GM19351 (cell line): ENCODE measurements around the gene ITGAV.

Source experiments
- ATAC-seq: cut with Tn5 transposase; IDR thresholded peaks from one replicate; pipeline ENCODE4 v1.9.1; 2021; ENCODE audit warnings: mild to moderate bottlenecking, moderate library complexity; ENCODE audit not compliant: unreplicated experiment

Gene ITGAV

DNA sequence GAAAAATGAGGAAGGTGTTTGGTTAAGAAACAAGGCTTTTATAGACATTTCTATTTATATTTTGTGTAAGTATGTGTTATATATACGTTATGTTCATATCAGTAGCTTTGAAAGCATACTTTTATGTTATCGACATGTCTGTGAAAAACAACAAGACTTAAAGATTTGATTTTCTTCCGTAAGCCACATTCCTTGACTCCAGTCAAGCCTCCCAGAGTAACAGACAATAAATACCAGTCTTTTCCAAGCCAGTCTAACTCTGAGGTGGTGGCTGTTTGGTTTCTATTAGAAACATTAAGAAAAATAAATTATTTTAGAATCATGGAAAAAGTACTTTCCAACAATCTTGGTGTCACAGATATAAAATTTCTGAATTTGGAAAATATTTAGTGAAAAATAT, 16.3 kb upstream of the ITGAV start:
- no peak for ATAC-seq

DNA sequence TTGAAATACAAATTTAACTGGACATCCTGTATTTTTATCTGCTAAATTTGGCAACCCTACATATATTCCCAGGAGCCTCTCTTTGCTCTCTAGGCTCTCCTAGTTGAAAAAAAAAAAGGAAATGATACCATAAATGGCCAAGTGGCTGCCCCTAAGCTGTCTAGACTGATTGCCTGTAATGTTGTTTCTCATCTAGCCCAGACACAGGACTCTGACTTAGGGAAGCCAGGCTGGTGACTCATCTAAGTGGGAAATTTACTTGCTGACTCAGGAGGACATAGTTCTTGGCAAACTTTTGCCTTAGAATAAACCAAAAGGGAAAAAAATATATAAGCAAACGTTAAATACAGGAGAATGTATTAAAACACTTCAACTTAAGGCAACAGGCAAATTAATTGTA, 14.6 kb upstream of the ITGAV start:
- peak; percentile 63 for ATAC-seq

DNA sequence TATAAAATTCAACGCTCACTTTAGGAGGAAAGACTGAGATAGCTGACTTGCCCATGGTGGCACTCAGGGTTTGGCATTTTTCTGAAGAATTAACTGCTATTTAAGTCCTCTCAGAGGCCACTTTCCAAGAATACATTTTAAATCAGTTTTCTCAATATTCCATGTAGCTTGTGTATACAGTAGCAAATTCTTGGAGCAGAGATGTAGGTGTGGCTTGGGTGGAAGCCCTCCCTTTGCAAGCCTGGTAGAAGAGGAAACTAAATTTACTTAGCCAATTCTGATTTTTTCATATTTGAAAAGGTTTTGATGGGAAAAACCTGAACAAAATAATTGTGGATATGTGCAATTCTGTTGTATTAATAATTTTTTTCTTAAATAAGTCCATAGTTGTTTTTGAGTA, 14.0 kb upstream of the ITGAV start:
- ATAC-seq = no peak

DNA sequence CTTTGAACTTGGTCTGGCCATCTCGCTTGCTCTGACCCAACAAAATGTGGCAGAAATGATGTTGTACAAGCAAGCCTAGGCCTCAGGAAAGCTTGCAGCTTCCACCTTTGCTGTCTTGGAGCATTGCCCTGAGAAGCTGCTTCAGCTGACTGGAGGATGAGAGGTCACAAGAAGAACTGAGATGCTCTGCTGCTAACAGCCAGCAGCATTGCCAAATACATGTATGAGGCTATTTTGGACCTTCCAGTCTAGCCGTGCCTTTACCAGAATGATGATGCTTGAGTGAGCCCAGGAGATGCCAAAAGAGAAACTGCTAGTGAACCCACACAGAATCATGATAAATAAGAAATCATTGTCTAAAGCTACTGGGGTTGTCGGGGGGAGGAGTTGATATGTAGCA, 13.2 kb upstream of the ITGAV start:
- no peak for ATAC-seq

DNA sequence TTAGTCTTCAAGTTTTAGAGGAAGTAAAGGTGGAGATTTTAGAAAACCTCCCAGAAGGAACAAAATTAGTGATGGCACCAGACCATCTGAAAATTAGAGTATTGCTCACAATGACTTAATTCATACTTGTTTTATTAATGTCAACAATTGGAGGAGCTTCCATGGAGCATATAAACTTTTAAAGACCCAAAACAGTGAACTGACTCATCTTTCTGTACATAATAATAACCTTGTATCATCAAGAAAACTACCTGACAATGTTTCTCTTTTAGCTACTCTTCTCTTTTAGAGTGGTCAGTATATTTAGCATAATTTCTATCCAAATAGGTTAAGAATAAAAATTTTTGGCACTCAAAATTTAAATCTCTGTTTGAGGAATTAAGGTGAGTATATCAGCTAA, 7.2 kb upstream of the ITGAV start:
- no peak for ATAC-seq

DNA sequence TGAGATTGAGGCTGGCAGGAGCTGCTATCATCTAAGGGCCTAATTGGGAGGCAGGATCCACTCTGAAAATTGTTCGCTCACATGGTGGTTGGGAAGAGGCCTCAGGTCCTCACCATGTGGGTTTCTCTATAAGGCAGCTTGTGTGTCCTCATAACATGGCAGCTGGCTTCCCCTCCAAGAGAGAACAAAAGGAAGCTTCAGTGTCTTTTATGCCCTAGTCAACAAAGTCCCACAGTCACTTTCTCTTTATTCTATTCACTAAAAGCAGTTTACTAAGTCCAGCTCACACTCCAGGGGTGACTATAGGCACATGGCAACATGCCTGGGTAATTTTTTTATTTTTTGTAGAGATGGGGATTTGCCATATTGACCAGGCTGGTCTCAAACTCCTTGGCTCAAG, 5.8 kb upstream of the ITGAV start:
- ATAC-seq = no peak

DNA sequence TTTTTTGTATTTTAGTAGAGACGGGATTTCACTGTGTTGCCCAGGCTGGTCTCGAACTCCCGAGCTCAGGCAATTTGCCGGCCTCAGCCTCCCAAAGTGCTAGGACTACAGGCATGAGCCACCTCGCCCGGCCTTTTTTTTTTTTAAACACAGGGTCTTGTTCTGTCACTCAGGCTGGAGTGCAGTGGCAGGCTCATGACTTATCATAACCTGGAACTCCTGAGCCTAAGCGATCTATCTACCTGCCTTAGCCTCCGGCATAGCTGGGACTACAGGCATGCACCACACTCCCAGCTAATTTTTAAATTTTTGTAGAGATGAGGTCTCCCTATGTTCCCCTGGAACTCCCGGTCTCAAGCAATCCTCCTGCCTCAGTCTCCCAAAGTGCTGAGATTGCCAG, 1.4 kb upstream of the ITGAV start:
- ATAC-seq = no peak

DNA sequence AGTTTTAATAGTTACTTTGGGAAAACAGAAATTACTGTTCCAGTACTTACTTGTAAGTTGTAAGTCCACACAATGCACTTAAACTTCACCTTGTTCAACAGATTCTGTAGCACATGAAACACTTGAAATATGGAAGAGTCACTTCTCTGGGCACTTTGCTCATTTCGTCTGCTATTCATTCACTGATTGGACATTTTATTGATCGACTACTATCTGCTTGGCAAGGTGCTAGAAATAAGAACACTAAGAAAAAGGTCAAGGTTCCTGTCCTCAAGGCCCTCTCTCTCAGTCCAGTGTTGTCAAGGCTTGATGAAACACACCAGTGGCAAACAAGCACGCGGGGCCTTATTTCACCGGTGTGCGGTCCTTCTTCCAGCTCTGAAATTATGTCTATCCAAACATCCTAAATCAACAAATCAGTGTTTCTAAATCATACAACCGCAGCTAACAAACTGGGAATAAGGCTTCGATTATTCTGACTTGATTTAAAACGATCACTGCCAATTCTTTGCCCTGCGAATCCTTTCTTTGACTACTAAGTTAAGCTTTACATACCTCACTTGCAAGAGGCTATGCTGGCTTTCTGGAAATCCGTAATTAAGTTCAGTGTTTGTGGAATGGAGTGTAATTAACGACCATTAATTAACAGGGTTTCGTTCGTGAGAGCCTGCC, 780 bp upstream of the ITGAV start:
- peak; percentile 0 for ATAC-seq

DNA sequence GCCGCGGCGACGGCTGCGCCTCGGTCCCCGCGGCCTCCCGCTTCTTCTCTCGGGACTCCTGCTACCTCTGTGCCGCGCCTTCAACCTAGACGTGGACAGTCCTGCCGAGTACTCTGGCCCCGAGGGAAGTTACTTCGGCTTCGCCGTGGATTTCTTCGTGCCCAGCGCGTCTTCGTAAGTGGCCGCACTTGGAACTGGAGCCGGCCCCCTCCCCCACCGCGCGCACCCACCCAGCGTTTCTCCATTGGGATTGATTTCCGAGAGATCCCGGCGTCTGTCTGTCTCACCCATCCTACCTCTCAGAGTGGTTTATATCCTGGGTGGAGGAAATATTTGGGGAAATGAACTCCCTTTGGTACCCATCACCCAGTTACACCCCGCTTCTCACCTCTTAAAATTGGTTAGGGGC, 498 bp downstream of the ITGAV start:
- no peak for ATAC-seq

DNA sequence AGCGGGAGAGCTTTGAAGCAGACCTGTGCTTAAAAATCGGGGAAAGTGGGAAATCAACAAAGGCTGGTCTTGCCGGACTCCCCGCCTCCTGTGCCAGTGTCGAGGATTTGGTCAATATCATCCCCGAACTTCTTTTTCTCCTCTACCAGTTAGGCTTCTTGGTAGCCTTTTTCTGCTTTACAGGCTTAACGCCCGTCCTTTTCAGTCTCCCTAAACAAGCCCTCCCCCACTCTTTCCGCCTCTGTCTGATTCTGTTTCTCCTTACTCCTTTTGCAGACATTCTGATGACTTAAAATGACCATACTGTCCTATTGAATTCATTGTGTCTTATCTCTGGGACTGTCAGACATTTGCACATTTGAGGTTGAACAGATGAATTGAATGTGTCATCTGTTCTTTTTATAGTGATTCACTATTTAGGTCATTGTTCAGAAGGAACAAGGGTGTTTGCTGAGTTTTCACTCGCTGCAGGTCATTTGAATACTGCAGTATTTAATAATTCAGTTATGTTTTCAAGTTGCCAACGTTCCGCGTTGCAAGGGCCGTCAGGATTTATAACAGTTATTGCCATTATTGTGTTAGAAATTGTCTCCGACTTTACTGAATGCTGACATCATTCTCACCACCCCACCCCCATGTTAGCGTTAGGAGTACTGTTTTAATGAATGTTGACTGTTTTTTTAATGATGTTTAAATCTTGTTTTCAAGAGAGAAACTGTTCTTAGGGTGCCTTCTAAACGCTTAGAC, 1.1 kb downstream of the ITGAV start:
- ATAC-seq = peak; percentile 17

DNA sequence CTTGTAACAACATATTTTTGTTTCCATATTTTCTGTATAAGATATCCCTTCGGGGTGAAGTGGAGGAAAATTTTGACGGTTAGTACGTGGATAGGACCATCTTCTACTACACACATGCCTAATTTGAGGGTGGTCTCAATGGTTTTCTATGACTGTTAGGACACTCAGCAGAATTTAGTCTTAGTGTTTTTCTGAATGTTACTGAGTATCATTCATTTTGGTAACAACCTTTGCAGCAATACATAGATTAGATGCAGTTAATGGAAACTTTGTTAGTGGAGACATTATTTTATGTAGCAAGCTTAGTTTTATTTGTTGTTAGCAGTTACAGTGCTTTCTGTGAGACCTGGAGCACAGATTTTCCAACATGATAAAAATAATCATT, 1.6 kb downstream of the ITGAV start:
- no peak for ATAC-seq

DNA sequence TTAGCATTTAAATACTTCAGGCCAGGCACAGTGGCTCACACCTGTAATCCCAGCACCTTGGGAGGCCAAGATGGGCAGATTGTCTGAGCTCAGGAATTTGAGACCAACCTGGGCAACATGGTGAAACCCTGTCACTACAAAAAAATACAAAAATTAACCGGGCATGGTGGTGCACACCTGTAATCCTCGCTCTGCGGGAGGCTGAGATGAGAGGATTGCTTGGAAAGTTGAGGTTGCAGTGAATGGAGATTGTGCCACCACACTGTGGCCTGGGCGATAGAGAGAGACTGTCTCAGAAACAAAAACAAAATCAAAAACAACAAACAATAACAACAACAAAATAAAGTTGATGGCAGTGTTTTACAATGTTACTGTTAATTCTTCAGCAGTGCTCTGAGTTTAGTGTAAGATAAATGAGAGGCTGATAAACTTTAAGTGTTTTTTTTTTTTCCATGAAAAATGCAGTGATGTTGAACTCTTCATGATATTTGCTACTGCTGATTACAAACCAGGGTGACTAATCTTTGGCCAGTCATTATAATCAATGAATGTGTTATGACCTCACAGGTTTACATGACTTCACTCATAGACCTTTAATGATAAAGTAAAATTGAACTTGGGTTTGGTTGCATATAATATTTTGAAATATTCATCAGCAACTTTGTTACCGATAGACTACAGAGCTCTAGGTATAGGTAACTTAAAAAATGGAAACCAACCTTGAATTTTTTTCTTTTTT, 2.5 kb downstream of the ITGAV start:
- ATAC-seq = no peak

DNA sequence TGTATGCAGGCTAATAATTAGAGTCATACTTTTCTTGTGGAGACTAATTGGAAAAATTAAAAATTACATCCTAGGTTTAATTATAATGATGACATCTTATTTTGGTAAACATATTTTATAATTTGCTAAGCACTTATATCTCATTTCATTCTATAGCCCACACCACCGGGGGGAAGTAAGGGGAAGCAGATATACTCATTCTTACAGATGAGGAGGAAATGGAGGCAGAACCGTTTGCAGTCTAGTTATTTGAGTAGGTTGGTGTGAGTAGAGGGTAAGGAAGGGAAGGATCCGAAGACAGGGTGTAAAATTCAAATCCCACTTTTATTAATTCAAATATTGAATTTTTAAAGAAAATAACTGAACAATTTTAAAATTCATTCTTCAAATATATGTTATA, 3.7 kb downstream of the ITGAV start:
- ATAC-seq = no peak

DNA sequence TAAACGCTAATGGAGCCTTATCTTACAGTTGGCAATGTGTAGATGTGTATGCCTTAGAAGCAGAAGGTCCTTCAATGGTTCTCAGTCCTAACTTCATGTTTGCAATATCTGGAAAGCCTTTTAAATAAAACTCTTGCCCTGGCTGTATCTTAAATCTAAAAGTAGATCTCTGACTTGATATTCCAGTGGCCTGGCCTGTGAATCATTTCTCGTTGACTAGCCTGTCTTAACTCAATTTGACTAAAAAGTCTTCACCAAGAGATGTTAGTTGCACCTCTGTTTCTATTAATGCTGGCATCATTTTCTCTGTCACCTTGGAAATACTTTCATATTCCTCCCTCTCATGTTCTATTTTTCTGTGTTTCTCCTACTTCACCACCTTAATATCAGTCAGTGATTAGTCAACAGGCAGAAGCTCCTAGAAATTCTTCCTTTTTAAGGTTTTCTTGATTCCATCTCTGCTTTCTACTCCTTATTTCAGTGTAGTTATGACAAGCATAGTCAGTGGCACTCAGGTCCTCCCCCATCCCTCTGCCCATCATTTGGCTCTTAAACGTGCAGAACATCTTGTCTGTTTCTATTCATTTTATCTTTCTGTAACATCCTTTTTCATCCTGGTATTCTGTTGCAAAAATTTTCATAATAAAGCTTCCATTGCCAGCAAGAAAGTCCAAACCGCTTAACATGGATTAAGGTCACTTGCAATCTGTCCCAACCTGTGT, 4.3 kb downstream of the ITGAV start:
- no peak for ATAC-seq

DNA sequence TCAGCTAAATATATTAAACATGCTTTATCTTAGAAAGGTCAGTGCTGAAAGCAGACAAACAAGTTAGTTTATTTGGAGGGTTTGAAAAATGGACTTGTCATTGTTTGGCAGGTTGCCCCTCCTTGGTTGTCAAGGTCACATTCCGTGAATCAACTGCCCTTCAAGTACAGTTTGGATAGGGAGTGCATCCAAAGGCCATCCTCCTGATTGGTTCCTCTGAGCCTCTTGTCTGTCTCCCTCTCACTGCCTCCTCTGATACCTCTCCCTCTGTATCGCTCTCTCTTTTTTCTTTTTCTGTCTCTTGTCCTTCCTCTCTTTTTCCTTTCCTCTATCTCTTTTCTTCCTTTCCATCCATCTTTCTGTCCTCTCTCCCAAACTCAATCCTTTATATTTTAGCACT, 5.4 kb downstream of the ITGAV start:
- no peak for ATAC-seq

DNA sequence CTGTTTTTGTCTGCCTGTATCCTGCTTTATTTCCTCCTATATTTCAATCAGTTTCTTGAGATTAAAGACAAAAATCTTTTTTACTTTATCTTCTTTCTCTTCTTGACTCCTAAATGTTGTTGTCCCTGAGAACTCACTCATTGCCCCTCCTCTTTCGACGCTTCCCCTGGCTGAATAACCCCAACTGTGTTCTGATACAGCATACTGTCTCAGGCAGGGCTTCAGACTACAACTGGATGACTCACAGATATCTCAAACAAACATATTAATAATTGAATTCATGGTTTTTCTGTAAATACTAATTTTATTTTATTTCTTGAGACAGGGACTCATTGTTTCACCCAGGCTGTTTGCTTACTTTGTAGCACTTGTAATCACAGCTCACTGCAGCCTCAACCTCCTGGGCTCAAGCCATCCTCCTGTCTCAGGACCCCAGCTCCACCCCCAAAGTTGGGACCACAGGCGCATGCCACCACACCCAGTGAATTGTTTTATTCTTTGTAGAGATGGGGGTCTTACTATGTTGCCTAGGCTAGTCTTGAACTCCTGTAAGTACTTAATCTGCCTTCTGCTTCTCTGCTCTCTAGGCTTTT, 9.4 kb downstream of the ITGAV start:
- ATAC-seq = no peak

DNA sequence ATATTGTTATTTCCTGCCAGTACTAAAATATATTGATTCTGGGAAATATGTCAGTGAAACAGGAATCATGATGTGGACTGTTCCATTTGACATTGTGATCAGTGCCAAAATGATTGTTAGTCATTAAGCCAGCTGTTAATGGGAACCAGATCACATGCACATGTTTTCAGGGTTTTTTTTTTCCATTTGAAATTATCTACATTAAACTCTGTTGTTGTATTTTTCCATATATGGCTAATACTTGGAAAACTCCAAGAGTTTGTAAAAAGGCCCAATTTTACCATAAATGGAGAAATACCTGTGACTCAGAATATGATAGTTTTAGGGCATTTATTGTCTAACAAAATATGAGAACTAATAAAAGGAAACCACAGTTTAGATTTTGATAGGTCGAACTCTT, 13.4 kb downstream of the ITGAV start:
- no peak for ATAC-seq

DNA sequence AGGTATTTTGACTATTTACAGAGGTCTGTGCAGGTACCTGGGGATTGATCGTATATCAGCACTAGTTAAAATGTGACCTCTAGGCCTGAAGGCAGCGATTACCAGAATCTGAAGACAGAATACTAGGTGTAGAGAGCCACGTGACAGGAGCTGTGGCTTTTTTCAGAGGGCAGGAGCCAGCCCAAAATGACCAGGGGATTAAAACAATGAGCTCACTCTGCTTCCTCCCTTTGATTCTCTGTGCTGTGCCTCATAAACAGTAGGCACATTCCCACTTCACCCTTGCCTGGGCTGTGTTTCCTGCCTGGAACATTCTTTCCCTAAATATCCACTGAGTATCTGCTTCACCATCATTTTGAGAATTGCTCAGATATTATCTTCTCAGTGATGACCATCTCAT, 15.2 kb downstream of the ITGAV start:
- ATAC-seq = no peak

DNA sequence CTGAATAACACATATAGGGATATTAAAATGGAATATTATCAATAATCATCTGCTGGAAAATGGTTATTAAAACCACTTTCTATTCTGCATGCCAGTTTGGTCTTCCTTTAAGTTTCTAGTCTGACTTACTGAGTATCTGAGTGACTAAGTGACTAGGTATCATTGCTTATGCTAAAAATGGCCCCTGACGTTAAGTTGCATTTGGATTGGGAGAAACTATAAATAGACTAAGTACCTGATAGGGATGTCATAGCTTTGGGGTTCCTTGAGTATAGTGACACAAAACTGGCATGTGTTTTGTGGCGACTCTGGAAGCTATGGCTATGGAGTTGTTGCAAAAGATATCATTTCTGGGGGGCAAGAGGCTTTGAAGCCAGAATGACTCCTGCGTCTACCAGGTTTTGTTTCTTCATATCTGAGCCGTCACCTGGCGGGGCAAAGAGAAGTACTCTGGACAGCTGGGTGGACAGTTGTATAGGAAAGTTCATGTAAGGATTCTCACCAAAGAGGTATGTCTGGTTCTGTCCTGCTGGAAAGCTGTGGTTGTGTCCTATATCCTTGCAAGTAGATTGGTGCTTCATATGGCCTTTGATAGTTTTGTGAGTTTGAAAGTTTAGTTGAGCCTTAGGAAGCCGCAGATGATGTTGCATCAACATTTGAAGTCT, 17.9 kb downstream of the ITGAV start:
- ATAC-seq = no peak

DNA sequence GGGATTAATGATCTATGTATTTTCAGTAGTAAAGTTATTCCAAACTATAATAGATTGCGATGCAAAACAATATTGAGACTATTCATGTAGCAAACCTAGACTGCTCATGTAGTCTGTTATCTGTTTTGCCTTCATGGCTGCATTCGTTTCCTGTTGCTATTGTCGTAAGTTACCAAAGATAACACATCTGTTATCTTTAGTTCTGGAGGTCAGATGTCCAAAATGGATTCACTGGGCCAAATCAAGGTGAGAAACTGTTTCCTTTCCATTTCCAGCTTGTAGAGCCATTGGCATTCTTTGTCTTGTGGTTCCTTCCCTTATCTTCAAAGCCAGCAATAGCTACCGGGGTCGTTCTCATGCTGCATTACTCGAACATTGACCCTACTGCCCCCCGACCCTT, 20.9 kb downstream of the ITGAV start:
- ATAC-seq = no peak

DNA sequence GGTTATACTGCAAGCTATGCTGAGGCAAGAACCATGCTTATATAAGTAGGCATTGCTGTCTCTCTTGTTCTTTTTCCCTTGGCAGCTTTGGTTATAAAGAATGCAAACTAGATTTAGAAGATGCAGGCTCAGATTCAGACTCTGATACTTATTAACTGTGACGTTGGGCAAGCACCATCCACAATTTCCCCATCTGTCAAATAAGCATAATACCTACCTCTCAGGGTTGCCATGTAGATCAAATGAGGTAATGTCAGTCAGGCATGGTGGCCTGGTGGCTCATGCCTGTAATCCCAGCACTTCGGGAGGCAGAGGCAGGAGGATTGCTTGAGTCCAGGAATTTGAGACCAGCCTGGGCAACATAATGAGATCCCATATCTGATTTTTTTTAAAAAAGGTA, 21.7 kb downstream of the ITGAV start:
- no peak for ATAC-seq
